AG04449 (cell line): ENCODE measurements around the gene MAPK8IP3.

ENCODE experiments used
- CTCF ChIA-PET: fragments of 350-600 bp; formaldehyde crosslinking; extraction: SDS; loops from one replicate; lab custom pipeline; 2021; ENCODE audit warnings: antibody characterized with exemption; lab: Yijun Ruan, JAX
- POLR2A ChIA-PET: fragments of 400-600, 350-600 bp; formaldehyde crosslinking; extraction: SDS; loops from one replicate; lab custom pipeline; 2020; ENCODE audit warnings: antibody characterized with exemption, inconsistent platforms; lab: Yijun Ruan, JAX
- DNase-seq: peaks from one replicate; pipeline ENCODE4 v3.0.0-alpha.2; 2010; ENCODE audit warnings: low read depth, low spot score
- H3K4me3 ChIP-seq: 2 replicates; pipeline ENCODE4 v1.5.1; 2011; ENCODE audit warnings: low read depth, mild to moderate bottlenecking, control low read depth, low read length
- TF ChIP-seq, protein P1 (sequence below): IDR thresholded peaks from one replicate; pipeline ENCODE4 v1.5.1; 2011; ENCODE audit warnings: mild to moderate bottlenecking, moderate library complexity, low read length, control low read depth, inconsistent platforms; ENCODE audit not compliant: insufficient read depth; ENCODE audit errors: missing control alignments

MAPK8IP3 gene

DNA sequence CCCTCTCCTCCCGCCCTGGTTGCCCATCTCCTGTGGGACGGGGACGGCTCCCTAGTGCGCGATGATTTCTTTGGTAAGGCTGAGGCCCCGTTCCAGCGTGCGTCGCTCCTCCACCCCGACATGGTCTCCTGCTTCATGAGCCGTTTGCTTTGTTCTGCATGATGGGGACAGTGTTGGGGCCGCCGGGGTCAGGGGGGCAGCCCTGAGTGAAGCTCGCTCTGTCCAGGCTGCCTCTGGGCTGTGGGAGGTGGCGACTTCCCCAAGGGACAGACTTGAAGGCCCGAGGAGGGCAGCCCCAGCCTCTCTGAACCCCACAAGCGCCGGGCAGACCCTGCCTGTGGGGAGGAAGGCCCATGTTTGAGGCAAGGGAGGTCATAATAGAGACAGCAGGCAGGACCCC is 52.9 kb downstream of the MAPK8IP3 start:
- TF ChIP-seq, protein P1, sequence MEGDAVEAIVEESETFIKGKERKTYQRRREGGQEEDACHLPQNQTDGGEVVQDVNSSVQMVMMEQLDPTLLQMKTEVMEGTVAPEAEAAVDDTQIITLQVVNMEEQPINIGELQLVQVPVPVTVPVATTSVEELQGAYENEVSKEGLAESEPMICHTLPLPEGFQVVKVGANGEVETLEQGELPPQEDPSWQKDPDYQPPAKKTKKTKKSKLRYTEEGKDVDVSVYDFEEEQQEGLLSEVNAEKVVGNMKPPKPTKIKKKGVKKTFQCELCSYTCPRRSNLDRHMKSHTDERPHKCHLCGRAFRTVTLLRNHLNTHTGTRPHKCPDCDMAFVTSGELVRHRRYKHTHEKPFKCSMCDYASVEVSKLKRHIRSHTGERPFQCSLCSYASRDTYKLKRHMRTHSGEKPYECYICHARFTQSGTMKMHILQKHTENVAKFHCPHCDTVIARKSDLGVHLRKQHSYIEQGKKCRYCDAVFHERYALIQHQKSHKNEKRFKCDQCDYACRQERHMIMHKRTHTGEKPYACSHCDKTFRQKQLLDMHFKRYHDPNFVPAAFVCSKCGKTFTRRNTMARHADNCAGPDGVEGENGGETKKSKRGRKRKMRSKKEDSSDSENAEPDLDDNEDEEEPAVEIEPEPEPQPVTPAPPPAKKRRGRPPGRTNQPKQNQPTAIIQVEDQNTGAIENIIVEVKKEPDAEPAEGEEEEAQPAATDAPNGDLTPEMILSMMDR, result no peak
- DNase-seq, result no peak
- ChIA-PET CTCF (interaction anchor here (1.1 to 1.9 kb wide), 2 partner anchors 35 to 53 kb away, joined by 4 to 6 read pairs; partner anchors contain the start of gene MAPK8IP3), POLR2A (no interaction called here)
- no peak overlapping the region for H3K4me3 ChIP-seq

DNA sequence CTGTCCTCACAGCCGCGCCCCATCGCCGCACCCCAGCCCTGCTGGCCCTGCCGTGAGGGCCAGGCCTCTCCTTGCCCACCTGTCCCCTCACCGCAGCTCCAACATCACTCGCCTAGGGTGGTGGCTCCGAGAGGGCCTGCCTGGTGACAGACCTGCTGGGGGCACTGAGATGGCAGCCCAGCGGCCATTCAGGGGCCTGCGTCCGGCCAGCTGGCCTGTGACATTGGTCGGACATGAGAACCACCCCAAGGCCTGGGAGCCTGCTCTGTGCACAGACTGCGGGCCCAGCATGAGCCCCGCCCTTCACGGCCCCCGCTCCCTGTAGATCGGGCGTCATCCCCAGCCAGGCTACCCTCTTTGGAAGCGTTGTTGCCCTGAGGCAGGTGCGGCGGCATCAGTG is 53.5 kb downstream of the MAPK8IP3 start:
- ChIA-PET POLR2A (no interaction called here), CTCF (interaction anchor here (1.9 kb wide), 1 partner anchor 36 kb away, joined by 6 read pairs; no protein-coding TSS in a partner anchor)
- no peak for DNase-seq
- TF ChIP-seq, protein P1, result no peak
- no peak overlapping the region for H3K4me3 ChIP-seq

DNA sequence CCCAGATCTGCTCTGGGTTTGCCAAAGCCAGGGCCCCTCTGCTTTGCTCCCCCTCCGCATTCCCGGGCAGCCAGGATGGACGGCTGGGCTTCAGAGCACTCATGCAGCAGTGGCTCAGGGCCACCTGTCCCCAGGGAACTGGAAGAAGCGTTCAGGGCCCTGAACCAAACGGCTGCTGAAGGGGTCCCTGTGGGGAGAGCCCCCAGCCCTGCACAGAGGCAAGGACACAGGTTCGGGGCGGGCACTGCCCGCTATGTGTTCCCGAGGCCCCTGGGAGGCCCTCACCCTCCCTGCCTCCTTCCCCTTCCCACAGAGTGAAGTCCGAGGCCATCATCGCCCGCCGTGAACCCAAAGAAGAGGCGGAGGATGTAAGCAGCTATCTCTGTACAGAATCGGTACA is 54.9 kb downstream of the MAPK8IP3 start:
- DNase-seq, result no peak
- POLR2A ChIA-PET, result no interaction called here
- CTCF ChIA-PET, result interaction anchor here (1.9 kb wide), 1 partner anchor 37 kb away, joined by 6 read pairs; no protein-coding TSS in a partner anchor

DNA sequence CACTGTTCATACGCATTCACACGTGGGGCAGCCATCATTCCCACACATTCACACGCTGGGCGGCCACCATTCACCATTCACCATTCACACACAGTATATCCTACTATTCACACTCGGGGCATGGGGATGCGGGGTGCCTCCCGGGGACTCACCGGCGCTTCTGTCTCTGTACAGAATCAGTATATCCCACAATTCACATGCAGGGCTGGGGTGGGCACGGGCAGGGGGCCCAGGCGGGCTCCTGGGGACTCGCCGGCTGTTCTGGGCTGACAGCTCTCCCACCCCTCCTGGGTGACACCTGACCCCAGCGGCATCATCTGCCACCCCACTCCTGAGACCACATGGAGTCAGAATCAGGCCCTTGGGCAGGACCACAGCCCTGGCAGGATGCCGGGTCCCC is 55.8 kb downstream of the MAPK8IP3 start:
- TF ChIP-seq, protein P1, result no peak
- CTCF ChIA-PET, result no interaction called here
- no peak for DNase-seq
- POLR2A ChIA-PET, result no interaction called here
- no peak overlapping the region for H3K4me3 ChIP-seq

More for the DNA sequence above, 54.9 kb downstream of the MAPK8IP3 start:
- H3K4me3 ChIP-seq, result no peak overlapping the region
- TF ChIP-seq, protein P1, result no peak

DNA sequence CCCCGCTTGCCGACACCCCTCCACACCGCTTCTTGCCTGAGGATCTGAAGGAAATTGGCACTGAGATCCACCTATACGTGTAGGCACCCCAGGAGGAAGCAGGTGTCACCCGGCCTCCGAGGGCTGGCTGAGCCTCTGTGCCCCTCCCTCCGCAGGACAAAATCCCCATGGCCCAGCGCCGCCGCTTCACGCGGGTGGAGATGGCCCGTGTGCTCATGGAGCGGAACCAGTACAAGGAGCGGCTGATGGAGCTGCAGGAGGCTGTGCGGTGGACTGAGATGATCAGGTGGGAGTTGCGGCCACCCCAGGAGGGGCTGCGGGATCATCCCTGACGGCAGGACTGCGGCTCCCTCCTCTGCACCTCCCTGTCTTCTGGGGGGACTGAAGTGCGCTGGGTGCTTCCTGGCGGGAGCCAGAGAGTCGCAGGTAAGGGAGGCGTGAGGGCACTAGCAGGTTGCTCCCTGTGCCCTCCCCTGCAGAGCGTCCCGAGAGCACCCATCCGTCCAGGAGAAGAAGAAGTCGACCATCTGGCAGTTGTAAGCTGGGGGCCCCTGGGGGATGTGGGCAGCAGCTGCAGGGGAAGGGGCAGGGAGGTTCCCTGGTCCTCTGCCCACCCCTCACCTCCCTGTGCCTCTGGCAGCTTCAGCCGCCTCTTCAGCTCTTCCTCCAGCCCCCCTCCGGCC is 56.3 kb downstream of the MAPK8IP3 start:
- H3K4me3 ChIP-seq, result no peak overlapping the region
- TF ChIP-seq, protein P1, result no peak
- POLR2A ChIA-PET, result no interaction called here
- CTCF ChIA-PET, result no interaction called here
- no peak for DNase-seq

DNA sequence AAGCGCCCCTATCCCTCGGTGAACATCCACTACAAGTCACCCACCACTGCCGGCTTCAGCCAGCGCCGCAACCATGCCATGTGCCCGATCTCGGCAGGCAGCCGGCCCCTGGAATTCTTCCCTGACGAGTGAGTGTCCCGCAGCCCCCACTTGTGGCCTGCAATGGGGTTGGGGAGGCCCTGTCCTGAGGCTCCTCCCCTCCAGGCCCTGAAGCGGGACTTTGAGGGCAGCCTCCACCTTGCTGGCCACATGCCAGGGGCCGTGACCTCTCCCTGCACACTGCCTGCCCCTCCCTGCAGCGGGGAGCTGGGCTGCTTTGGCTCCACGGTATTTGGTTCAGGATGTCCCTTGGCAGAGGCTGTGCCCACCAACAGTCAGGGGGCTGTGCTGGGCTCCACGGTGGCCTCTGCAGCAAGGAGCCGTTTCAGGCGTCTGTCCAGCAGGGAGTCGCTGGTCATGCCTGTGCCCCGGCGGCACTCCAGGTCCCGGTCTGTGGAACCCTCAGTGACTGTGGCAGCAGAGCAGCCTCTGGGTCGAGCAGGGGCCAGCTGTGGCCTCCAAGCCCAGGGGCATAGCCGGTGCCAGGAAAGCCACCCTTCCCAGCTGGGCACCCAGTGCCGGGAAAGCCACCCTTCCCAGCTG is 57.0 kb downstream of the MAPK8IP3 start:
- ChIA-PET POLR2A (no interaction called here), CTCF (interaction anchor here (1.4 kb wide), 1 partner anchor 12 kb away, joined by 3 read pairs; no protein-coding TSS in a partner anchor)
- no peak overlapping the region for H3K4me3 ChIP-seq
- TF ChIP-seq, protein P1, result no peak
- DNase-seq, result no peak
